Tibial artery (tissue), 4 donors: ENCODE results near the gene PAM.

Experiments
- DNase-seq, 2 donors: peaks; one replicate each; pipeline ENCODE4 v3.0.0-alpha.2; 2019
- H3K27ac ChIP-seq, 2 donors: fragments of 200-600 bp; sonication (generic) in 1 of 2; 1 replicate in 1 of 2; 2 replicates in 1 of 2; pipeline ENCODE4 v1.5.1; 2018 to 2019; ENCODE audit warnings: mild to moderate bottlenecking in 1 of 2
- H3K27me3 ChIP-seq, 2 donors: fragments of 200-600 bp; sonication (generic) in 1 of 2; one replicate each; pipeline versions ENCODE4 v1.5.1 to v1.6.0; 2016 to 2019
- H3K36me3 ChIP-seq, 3 donors: fragments of 200-600 bp; sonication (generic) in 2 of 3; one replicate each; pipeline ENCODE4 v1.5.1; 2016 to 2019; ENCODE audit warnings: mild to moderate bottlenecking in 2 of 3
- H3K4me1 ChIP-seq, 4 donors: fragments of 200-600 bp; sonication (generic) in 2 of 4; 1 replicate in 3 of 4; 2 replicates in 1 of 4; pipeline ENCODE4 v1.5.1; 2016 to 2019
- H3K4me3 ChIP-seq, 2 donors: fragments of 200-600 bp; sonication (generic) in 1 of 2; 1 replicate in 1 of 2; 2 replicates in 1 of 2; pipeline ENCODE4 v1.5.1; 2018 to 2019; ENCODE audit warnings: mild to moderate bottlenecking in 2 of 2
- H3K9me3 ChIP-seq, 3 donors: fragments of 200-600 bp; sonication (generic) in 1 of 3; one replicate each; pipeline ENCODE4 v1.5.1; 2016 to 2019
- intact Hi-C: fragments of 100-400 bp; cut with DNase I; formaldehyde crosslinking; loops from one replicate; pipeline ENCODE4 v1.15.0; 2023; ENCODE audit warnings: low total_unique reads
- TF ChIP-seq, protein P1 (sequence below), 2 experiments: fragments of 200-600 bp in 1 of 2; fragments of 450-650 bp in 1 of 2; IDR thresholded peaks; one replicate each; pipeline ENCODE4 v1.5.1; 2017 to 2019; ENCODE audit warnings: antibody characterized with exemption in 2 of 2, mild to moderate bottlenecking in 1 of 2, moderate library complexity in 1 of 2

The PAM gene

DNA sequence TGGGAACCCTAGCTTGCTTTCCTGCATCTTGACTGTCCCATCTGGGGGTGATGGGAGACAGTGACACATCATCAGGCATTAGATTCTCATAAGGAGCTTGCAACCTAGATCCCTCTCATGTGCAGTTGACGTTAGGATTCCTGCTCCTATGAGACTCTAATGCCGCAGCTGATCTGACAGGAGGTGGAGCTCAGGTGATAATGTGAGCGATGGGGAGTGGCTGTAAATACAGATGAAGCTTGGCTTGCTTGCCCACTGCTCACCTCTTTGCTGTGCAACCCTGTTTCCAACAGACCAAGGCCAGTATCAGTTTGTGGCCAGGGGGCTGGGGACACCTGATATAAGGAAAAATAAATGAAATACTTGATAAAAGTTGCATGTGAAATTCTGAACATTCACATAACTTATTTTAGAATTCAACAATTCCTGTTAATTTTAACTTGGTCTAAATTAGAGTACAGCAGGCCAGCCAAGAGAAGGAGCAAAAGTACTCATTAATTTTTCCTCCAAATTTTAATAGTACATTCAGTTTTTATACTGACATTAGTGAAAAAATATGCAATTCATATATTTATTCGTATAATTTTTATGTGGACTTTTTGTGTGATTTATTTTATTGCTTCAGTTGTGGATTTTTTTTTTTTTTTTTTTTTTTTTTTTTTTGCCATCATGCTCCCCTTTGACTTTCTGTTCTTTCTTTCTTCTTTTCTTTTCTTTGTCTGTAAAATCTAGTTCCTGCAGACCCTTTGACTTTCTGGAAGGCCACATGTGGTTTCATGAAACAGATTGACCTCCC lies 11.4 kb downstream of the PAM start:
- H3K27ac ChIP-seq: no peak overlapping the region
- H3K27me3 ChIP-seq: no peaks in the 10 kb centered on the region
- no peak overlapping the region for H3K4me3 ChIP-seq
- H3K4me1 ChIP-seq: peaks cover 0 to 45% (median 12%) of the 10 kb centered on the region in 4 donors
- no peak for DNase-seq
- intact Hi-C loops: loop anchor here (2.0 kb wide), 1 partner anchor 62 kb away; no protein-coding TSS in a partner anchor
- TF ChIP-seq, protein P1, sequence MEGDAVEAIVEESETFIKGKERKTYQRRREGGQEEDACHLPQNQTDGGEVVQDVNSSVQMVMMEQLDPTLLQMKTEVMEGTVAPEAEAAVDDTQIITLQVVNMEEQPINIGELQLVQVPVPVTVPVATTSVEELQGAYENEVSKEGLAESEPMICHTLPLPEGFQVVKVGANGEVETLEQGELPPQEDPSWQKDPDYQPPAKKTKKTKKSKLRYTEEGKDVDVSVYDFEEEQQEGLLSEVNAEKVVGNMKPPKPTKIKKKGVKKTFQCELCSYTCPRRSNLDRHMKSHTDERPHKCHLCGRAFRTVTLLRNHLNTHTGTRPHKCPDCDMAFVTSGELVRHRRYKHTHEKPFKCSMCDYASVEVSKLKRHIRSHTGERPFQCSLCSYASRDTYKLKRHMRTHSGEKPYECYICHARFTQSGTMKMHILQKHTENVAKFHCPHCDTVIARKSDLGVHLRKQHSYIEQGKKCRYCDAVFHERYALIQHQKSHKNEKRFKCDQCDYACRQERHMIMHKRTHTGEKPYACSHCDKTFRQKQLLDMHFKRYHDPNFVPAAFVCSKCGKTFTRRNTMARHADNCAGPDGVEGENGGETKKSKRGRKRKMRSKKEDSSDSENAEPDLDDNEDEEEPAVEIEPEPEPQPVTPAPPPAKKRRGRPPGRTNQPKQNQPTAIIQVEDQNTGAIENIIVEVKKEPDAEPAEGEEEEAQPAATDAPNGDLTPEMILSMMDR (IDR thresholded peaks at IDR 0.05): no peak
- H3K36me3 ChIP-seq: no peaks in the 10 kb centered on the region
- no peaks in the 10 kb centered on the region for H3K9me3 ChIP-seq

DNA sequence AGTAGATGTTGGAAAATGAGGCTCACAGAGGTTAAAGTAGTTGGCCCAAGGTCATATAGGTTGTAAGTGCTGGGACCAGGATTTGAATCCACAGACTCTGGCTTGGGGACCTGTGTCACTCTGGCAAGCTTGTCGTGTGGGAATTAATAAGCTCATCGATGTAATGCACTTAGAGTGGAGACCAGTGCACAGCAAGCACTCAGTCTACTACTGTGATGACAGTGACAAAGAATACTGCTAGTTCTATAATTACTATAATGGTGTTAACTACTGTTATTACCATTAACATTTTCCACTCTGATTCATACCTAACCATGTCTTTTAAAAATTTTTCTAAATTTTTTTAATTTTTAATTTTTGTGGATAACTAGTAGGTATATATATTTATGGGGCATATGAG lies 12.8 kb downstream of the PAM start:
- DNase-seq: no peak
- TF ChIP-seq, protein P1 (IDR thresholded peaks at IDR 0.05): no peak
- H3K9me3 ChIP-seq: no peaks in the 10 kb centered on the region
- intact Hi-C loops: loop anchor here (2.0 kb wide), 1 partner anchor 63 kb away; no protein-coding TSS in a partner anchor
- no peaks in the 10 kb centered on the region for H3K27me3 ChIP-seq
- H3K4me3 ChIP-seq: no peak overlapping the region
- no peak overlapping the region for H3K27ac ChIP-seq
- no peaks in the 10 kb centered on the region for H3K36me3 ChIP-seq
- peaks cover 0 to 45% (median 13%) of the 10 kb centered on the region in 4 donors for H3K4me1 ChIP-seq

DNA sequence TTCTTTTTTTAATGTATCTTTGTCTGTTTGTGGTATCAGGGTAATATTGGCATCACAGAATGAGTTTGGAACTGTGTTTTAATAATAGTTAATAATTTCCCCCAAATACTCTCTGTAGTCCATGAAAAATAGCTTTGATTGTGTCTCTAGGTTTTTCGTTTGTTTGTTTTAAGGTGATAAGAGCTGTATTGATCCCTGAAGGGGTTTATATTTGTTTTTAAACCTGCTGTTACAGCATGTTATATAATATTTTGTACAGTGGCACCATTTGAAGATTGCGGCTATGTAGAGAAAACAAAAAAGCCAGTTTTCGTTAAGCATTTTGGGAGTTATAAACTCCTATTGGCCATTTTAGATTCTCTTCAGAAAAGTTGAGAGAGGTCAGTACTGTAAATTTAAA lies 15.7 kb downstream of the PAM start:
- Histone ChIP-seq H3K27ac (peak overlapping the region in 1 of 2 donors; percentile 53), H3K27me3 (no peaks in the 10 kb centered on the region), H3K9me3 (no peaks in the 10 kb centered on the region), H3K4me3 (no peak overlapping the region), H3K4me1 (peaks cover 0 to 42% (median 12%) of the 10 kb centered on the region in 4 donors), H3K36me3 (no peaks in the 10 kb centered on the region)
- TF ChIP-seq, protein P1 (IDR thresholded peaks at IDR 0.05): no peak
- intact Hi-C loops: no loop called here
- DNase-seq: no peak

DNA sequence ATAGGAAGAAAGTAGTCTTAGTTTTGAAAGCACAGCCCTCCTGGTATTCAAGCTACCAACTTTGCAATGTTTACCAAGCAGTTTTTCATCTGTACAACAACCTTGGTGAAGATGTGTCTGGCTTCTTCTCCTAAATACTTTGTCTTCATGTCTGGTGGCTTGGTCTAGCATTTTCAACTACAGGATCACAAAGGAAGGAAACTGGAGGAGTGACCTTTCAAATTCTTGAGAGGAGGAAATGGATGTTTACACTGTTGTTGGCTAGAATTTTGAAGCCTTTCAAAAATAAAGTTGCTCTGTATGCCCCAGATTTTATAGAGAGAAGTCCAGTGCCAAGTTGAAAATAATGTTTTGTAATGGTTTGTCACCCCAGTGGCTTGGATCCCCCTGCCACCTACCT lies 16.3 kb downstream of the PAM start:
- H3K27ac ChIP-seq: peak overlapping the region; percentile 47 to 53
- no peaks in the 10 kb centered on the region for H3K9me3 ChIP-seq
- no peaks in the 10 kb centered on the region for H3K27me3 ChIP-seq
- intact Hi-C loops: no loop called here
- H3K4me3 ChIP-seq: no peak overlapping the region
- H3K36me3 ChIP-seq: no peaks in the 10 kb centered on the region
- H3K4me1 ChIP-seq: peaks cover 0 to 43% (median 12%) of the 10 kb centered on the region in 4 donors
- DNase-seq: no peak
- TF ChIP-seq, protein P1 (IDR thresholded peaks at IDR 0.05): no peak

DNA sequence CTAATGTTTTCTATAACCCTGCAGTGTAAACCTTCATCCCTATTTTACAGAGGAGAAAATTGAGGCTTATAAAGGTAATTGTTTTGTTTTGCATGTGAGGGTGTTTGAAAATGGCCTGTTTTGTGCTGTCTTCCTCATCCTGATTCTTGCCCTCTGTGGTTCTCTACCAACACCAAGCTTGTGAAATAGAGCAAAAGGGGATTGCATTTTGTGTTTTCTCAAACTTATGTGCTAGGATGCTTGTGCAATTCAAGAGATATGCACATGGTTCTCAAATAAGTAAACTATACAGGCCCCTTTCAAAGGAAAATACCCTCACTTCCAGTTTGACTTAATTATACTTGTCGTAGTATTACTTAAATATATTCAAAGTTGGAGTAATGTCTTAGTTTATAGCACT lies 17.2 kb downstream of the PAM start:
- peaks cover 0 to 48% (median 14%) of the 10 kb centered on the region in 4 donors for H3K4me1 ChIP-seq
- H3K4me3 ChIP-seq: no peak overlapping the region
- peak overlapping the region; percentile 47 to 53 for H3K27ac ChIP-seq
- TF ChIP-seq, protein P1 (IDR thresholded peaks at IDR 0.05): no peak
- no peaks in the 10 kb centered on the region for H3K9me3 ChIP-seq
- no peaks in the 10 kb centered on the region for H3K27me3 ChIP-seq
- DNase-seq: no peak
- no peaks in the 10 kb centered on the region for H3K36me3 ChIP-seq
- intact Hi-C loops: no loop called here
